Measurements from ENCODE around the gene CLCN2.

The CLCN2 gene

GRCh38 chr3:184359610-184360009, 1.8 kb downstream of the CLCN2 start:
- no peak for DNase-seq

GRCh38 chr3:184358921-184359350, 2.5 kb downstream of the CLCN2 start:
- DNase-seq: no peak

DNA sequence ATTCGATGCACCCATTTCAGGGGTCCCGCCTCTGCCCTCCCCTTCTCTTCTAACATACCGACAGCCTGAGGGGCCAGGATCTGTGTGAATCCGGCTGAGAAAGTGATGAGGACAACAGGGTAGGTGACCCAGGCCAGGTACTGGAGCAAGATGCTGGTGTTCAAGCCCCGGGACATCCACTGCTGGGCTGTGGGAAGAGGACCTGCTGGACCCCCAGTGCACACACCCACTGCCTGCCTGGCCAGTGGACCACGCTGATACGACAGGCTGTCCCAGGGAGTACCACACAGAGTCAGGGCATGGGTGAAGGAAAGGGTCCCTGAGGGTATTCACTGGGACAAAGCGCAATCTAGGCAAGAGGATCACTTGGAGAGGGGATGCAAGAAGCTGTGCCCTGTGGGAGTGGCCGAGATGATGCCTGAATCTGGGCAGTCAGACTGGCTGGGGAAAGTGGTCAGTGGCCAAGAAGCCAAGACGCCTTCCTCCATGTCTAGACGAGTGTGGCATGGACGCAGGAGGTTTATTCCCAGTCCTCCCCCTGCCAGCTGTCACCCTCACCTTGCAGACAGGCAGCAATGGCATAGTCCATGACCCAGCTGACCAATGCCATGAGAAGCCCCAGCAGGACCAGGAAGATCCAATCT, 3.2 kb downstream of the CLCN2 start:
- DNase-seq: no peak

GRCh38 chr3:184357248-184358123, 3.9 kb downstream of the CLCN2 start:
- no peak for DNase-seq

DNA sequence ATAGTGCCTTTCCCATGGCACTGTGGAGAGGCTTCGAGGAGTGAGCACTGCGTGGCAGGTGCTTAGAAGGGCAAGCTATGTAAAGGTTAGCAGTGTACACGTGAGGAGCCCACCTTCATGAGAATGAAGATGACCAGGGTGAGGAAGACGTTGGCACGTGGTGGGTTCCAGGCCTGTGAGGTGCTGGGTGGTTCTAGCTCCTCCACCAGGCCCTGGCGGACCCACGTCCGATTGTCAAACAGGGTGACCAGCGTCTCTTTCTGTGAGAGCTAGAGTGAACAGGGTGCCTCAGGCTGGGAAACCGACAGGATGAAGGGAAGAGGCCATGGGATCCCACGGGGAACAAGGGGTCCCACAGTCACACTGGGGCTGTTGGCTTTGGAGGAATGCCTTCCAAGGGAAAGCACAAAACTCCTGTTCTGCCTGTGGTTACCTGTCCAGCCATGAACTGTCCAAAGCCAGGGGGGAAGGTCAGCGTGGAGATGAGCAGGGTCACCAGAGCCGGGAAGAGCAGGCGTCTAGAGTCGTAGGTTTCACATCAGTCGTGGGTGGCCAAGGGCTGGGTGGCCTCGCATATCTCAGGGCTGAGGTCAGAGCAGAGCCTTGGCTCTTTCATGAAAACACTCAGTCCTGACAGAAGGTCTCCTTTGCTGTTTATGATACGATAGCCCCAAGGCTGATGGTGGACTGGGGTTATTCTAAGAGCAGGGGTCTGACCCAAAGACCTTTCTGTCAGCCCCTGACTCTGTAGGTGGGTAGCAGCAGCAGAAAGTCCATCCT, 6.0 kb downstream of the CLCN2 start:
- no peak for DNase-seq

DNA sequence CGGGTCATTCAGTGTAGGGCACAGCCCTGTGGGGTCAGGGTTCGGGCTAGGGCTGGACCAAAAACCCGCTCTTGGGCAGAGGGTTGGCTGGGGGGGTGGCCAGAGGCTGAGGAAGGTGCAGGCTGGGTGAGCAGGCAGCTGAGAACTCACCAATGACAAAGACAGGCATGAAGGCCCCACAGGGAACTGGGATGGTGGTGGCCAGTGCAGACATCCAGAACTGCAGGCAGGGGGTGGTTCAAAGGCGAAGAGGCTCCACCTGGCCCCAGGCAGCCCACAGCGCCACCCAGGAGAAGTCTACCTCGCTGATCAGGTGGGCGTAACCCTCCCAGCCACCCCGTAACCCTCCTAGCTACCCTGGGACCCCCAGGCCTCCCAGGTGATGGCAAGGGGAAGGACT, 6.7 kb downstream of the CLCN2 start:
- no peak for DNase-seq

GRCh38 chr3:184354121-184354728, 7.2 kb downstream of the CLCN2 start:
- DNase-seq: no peak

- DNase-seq: no peak
These were observed 7.9 kb downstream of the CLCN2 start for GRCh38 chr3:184353546-184353941.

DNA sequence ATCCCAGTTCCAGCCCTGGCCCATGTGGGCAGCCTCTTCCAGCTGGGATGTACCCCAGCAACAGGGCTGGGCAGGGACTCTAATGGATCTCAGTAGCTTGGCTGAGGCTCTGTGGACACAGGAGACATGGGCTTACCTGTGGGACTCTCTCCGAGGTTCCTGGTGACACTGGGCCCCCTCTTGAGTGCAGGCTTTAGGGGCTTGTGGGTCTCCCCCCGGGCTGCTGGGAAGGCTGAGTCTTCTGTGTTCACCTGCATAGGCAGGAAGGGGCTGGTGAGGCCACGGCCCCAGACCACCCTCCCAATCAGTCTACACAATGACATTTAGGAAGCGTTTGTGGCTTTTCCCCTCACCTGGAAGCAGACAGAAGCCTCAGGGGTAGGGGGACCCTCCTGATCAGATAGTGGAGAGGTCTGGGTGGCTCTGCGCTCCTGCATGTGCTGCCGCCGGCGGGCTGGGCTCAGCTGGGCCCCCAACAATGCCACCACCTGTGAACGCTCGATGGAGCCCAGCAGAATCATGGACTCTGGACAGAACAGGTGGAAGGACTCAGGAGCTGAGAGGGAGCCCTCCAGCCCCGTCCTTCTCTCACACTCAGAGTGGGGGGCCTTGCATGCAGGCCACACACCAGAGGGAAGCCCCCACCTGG, 8.4 kb downstream of the CLCN2 start:
- DNase-seq: no peak

DNA sequence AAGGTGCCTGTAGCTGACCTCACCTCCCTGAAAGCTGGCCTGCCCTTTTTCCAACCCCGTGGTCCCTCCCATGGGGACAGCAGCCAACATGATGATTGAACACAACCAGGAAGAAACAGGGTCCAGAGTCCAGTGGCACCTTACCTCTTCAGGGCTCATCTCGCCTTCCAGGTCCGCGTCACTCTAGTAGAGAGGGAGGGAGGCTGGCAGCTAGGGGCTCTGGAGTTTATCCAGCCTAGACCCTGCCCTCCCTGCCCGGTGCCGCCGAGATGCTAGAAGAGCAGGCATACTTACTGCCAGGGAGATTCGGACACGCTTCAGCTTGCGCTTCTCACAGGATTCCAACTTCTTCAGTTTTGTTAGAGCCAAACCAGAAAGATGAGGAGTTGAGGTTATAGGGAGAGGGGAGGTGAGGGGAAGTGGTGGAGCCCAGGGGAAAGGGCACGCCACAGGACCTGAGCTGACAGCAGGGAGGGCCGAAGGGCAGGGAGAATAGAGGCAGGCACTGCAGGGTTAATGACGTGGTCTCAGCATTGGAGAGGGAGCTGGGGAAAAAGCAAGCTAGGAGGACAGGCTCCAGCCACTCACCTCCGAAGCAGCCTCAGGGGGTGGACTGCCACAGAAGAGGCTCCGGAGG, 9.1 kb downstream of the CLCN2 start:
- no peak for DNase-seq

- DNase-seq: no peak
These were observed 9.8 kb downstream of the CLCN2 start for GRCh38 chr3:184351511-184352148.

DNA sequence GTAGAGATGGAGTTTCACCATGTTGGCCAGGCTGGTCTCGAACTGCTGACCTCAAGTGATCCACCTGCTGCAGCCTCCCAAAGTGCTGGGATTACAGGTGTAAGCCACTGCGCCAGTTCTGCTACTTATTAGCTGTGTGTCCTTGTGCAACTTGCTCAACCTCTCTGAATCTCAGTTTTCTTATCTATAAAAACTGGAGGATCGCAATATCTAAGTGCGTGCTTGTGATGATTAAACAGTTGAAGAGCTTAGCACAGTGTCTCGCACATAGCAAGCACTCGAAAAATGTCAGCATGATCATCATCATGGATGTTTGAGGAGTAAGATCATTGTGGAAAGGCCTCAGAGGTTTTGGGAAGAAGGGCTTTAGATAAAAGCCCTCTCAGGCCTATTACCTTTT, 10.8 kb downstream of the CLCN2 start:
- no peak for DNase-seq

DNA sequence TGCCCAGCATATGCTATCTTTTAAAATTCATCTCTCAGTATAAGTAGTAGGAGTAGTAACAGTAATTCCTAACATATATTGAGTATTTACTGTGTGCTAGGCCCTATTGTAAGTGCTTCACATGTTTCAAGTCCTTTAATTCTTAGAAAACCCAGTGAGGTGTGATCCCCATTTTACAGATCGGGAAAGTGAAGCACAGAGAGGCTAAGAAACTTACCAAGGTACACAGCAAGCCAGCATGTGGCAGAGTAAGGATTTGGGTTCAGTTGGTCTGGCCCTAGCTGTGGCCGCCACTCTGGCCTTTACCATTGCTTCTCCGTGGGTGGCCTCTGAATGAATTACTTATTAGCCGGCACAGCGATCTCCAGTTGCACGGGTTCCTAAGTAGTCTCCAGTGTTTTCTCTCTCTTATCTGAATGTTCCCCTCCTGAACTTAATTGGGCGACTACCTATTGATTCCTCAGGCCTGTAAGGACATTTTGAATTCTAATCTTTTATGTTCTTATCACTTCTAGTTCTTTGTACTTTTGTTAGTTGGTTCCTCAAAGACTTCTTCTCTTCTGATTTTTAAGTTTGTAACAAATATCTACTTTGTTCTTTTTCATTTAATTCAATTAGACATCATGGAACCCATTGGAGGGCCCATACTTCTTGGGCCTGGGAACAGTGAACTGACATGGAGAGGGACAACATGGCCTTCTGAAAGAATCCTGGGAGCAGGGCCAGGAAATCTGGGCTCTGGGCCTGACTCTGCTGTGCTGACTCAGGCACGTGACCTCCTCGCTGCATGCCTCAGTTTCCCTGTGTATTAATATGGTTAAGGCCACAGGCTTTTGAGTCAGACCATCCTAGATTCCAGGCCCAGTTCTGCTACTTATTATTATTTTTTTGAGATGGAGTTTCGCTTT, 11.6 kb downstream of the CLCN2 start:
- DNase-seq: no peak

DNA sequence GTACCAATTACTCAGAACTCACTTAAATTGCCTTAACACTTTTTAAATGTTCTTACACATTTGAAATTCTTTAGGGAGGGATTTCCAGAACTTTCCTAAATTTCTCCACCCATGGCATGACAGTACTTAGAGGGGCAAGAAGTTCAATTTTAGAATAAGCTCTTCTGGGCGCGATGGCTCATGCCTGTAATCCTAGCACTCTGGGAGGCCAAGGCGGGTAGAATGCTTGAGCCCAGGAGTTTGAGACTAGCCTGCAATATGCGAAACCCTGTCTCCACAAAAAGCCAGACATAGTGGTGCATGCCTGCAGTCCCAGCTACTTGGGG, 13.4 kb downstream of the CLCN2 start:
- no peak for DNase-seq

GRCh38 chr3:184347321-184348056, 13.9 kb downstream of the CLCN2 start:
- DNase-seq: no peak

- DNase-seq: no peak
These were observed 14.8 kb downstream of the CLCN2 start for GRCh38 chr3:184346480-184347190.

DNA sequence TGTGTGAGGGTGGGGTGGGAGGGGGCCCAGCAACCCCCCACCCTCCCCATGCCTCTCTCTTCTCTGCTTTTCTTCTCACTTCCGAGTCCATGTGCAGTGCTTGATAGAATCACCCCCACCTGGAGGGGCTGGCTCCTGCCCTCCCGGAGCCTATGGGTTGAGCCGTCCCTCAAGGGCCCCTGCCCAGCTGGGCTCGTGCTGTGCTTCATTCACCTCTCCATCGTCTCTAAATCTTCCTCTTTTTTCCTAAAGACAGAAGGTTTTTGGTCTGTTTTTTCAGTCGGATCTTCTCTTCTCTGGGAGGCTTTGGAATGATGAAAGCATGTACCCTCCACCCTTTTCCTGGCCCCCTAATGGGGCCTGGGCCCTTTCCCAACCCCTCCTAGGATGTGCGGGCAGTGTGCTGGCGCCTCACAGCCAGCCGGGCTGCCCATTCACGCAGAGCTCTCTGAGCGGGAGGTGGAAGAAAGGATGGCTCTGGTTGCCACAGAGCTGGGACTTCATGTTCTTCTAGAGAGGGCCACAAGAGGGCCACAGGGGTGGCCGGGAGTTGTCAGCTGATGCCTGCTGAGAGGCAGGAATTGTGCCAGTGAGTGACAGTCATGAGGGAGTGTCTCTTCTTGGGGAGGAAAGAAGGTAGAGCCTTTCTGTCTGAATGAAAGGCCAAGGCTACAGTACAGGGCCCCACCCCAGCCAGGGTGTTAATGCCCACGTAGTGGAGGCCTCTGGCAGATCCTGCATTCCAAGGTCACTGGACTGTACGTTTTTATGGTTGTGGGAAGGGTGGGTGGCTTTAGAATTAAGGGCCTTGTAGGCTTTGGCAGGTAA, 15.9 kb downstream of the CLCN2 start:
- no peak for DNase-seq

- no peak for DNase-seq
These were observed 16.7 kb downstream of the CLCN2 start for GRCh38 chr3:184344579-184345316.
